ENCODE data around the gene AAR2. TPM values are rescaled to one million over a fixed set of nuclear protein-coding genes. Genes with fewer than 3 reads are reported as not detected.

AAR2 gene
- polyA plus RNA-seq, 1 of the 3 experiments (the other 2 are of a cell fraction) = 17.4 TPM

- TF ChIP-seq REST (IDR thresholded peaks at IDR 0.05; ENCODE audit: low read depth, low read length) (no peak), JUND (IDR thresholded peaks at IDR 0.05) (no peak), TAF1 (IDR thresholded peaks at IDR 0.05; ENCODE audit: borderline replicate concordance, low read depth, low read length) (no peak), NRF1 (IDR thresholded peaks at IDR 0.05; ENCODE audit: low read depth, low read length) (no peak), CHD2 (IDR thresholded peaks at IDR 0.05; ENCODE audit: low read length, partially characterized antibody) (no peak)
Observed at GRCh38 chr20:36230019-36230418, 6.3 kb upstream of the AAR2 start (continued).

GRCh38 chr20:36231331-36231730 lies 4.9 kb upstream of the AAR2 start:
- Histone ChIP-seq H3K4me1 (ENCODE audit: control insufficient read depth in 1 of 2, insufficient read depth in 2 of 2, low read depth in 1 of 2, low read length in 1 of 2) (peaks cover 0 to 4% of the 10 kb centered on the region in 2 experiments; a peak in 2 of 4 replicates), H3K4me2 (no peak overlapping the region), H3K9me2 (no peaks in the 10 kb centered on the region), H3K9ac (no peak overlapping the region), H2AFZ (ENCODE audit: low read depth) (no peak overlapping the region), H3F3A (replicated peaks; ENCODE audit: insufficient read depth) (no peaks in the 10 kb centered on the region), H3K27me3 (ENCODE audit: insufficient read depth) (no peaks in the 10 kb centered on the region), H4K20me1 (ENCODE audit: insufficient read depth) (no peaks in the 10 kb centered on the region), H3K4me3 (ENCODE audit: low read depth in 2 of 2, low read length in 1 of 2) (no peak overlapping the region), H3K36me3 (replicated peaks in 1 of 2; ENCODE audit: control insufficient read depth in 1 of 2, insufficient read depth in 2 of 2, low read length in 1 of 2) (peaks cover 5 to 11% of the 10 kb centered on the region in 2 experiments), H3K9me3 (no peaks in the 10 kb centered on the region), H3K27ac (ENCODE audit: low read depth in 2 of 2, low read length in 1 of 2) (no peak overlapping the region), H3K79me2 (ENCODE audit: insufficient read depth) (peaks cover 8% of the 10 kb centered on the region)
- TF ChIP-seq TCF12 (IDR thresholded peaks at IDR 0.05) (no peak), GATA2 (CRISPR knock-in tag; IDR thresholded peaks at IDR 0.05) (no peak), JUND (IDR thresholded peaks at IDR 0.05) (no peak), FOXM1 (IDR thresholded peaks at IDR 0.05; ENCODE audit: low read depth) (no peak), RCOR1 (IDR thresholded peaks at IDR 0.05; ENCODE audit: low read length) (no peak), POLR2AphosphoS5 (IDR thresholded peaks at IDR 0.05; ENCODE audit: low read depth, low read length) (no peak), GABPA (IDR thresholded peaks at IDR 0.05; ENCODE audit: low read depth) (no peak), FOXJ3 (CRISPR knock-in tag; IDR thresholded peaks at IDR 0.05) (no peak), ELF1 (IDR thresholded peaks at IDR 0.05) (no peak), RFX5 (IDR thresholded peaks at IDR 0.05; ENCODE audit: low read length) (no peak), TEAD4 (IDR thresholded peaks at IDR 0.05; ENCODE audit: borderline replicate concordance, insufficient read depth) (no peak)
- DNase-seq = no peak
- ChIA-PET POLR2A (interaction anchor here (0.8 kb wide), 1 partner anchor 18 kb away, joined by 3 read pairs; no protein-coding TSS in a partner anchor), CTCF (interaction anchor here (1.7 to 1.9 kb wide), 2 partner anchors 29 to 208 kb away, joined by 5 to 7 read pairs; no protein-coding TSS in a partner anchor)
- over 99% methylated on average over 6 of the region's 7 CpGs for WGBS (ENCODE audit: low lambda C conversion rate)

Data from SK-N-SH (cell line).